Measurements from ENCODE around the gene LY86.
"Not testable (repeated sequence)": the region's sequence is repeated elsewhere in the genome, so short reads cannot be mapped to it uniquely, and the experiment has no call there.

Gene LY86

DNA sequence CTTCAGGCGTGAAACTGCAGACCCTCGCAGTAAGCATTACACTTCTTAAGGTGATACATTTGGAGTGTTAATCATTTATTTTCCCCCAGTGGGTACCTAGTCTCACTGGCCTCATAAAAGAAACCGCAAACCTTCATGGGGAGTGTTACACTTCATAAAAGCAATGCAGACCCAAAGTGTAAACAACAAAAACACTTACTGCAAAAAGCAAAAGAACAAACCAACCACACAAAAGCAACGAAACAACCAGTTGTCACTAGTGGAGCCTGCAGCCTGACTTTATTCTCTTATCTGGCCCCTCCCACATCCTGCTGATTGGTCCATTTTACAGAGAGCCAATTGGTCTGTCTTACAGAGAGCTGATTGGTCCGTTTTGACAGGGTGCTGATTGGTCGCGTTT is 23.8 kb downstream of the LY86 start:
- peak overlapping the region; percentile 19 for H3K4me3 Mint-ChIP-seq
- DNase-seq = peak; percentile 52
- H3K27me3 Mint-ChIP-seq = no peaks in the 10 kb centered on the region
- peak overlapping the region; percentile 99 for H3K27ac Mint-ChIP-seq
- peaks cover 49% of the 10 kb centered on the region for H3K36me3 Mint-ChIP-seq
- H3K4me1 Mint-ChIP-seq = peaks cover 93% of the 10 kb centered on the region
- CTCF ChIA-PET = interaction anchor here (1.2 kb wide), 1 partner anchor 70 kb away, joined by 3 read pairs; no protein-coding TSS in a partner anchor
- peaks cover 13% of the 10 kb centered on the region for H3K9me3 Mint-ChIP-seq

DNA sequence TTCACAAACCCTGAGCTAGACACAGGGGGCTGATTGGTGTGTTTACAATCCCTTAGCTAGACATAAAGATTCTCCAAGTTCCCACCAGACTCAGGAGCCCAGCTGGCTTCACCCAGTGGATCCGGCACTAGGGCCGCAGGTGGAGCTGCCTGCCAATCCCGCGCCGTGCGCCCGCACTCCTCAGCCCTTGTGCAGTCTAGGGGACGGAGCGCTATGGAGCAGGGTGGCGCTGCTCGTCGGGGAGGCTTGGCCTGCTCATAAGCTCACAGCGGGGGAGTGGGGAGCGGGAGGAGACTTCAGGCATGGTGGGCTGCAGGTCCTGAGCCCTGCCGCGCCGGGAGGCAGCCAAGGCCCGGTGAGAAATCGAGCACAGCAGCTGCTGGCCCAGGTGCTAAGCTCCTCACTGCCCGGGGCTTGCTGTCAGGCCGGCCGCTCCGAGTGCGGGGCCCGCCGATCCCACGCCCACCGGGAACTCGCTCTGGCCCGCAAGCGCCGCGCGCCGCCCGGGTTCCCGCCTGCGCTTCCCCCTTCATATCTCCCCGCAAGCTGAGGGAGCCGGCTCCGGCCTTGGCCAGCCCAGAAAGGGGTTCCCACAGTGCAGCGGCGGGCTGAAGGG is 24.7 kb downstream of the LY86 start:
- Mint-ChIP-seq H3K36me3 (peaks cover 52% of the 10 kb centered on the region), H3K27ac (peak overlapping the region; percentile 99), H3K9me3 (peaks cover 13% of the 10 kb centered on the region), H3K4me1 (peaks cover 95% of the 10 kb centered on the region), H3K4me3 (peak overlapping the region; percentile 68)
- H3K27me3 Mint-ChIP-seq, DNase-seq: not testable (repeated sequence)
- CTCF ChIA-PET = interaction anchor here (1.2 to 1.8 kb wide), 4 partner anchors 10 to 54 kb away, joined by 3 to 5 read pairs (median 4); no protein-coding TSS in a partner anchor

DNA sequence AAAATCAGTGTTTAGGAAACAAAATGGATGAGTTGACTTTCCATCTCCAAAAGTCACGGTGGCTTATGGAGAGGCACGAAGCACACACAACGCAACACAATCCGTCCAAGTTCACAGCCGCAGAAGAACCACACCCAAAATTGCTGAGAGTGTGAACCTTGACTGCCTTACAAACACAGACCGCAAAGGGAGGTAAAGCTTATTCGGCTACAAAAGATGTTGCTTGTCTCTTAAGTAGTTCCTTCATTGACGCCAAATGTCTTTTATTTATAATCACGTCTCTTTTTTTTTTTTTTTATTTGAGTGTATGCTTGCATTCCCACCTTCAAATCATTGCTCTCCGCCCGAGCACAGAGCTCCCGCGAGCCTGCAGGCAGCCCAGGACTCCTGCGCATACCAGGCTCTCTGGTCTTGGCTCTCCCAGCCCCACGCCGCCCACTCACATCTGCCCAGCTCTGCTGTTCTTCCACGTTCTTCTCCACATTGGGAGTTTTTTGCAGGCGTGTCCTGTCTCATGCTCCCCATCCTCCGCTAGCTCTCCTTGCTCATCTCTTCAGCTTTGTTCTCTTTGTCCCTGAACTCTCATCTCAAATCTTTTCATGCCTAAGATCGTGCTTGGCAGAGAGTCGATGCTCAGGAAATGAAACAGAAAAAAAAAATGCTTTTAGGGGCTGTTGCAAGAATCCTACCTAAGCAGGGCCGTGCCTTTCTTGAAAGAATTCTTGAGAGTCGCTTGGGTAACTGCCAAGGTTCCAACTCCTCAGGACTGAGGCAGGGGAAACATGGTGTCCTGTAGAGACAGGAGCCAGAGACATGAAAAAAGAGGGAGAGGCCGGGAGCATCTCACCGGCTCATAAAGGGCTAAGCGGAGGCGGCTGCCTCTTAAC is 25.8 kb downstream of the LY86 start:
- CTCF ChIA-PET = interaction anchor here (0.9 to 1.8 kb wide), 7 partner anchors 9 to 62 kb away, joined by 3 to 5 read pairs (median 3); no protein-coding TSS in a partner anchor
- H3K4me3 Mint-ChIP-seq = peak overlapping the region; percentile 68
- H3K36me3 Mint-ChIP-seq = peaks cover 55% of the 10 kb centered on the region
- peak overlapping the region; percentile 98 for H3K27ac Mint-ChIP-seq
- peak; percentile 72 for DNase-seq
- H3K9me3 Mint-ChIP-seq = peaks cover 13% of the 10 kb centered on the region
- H3K27me3 Mint-ChIP-seq = no peaks in the 10 kb centered on the region
- peaks cover 95% of the 10 kb centered on the region for H3K4me1 Mint-ChIP-seq

DNA sequence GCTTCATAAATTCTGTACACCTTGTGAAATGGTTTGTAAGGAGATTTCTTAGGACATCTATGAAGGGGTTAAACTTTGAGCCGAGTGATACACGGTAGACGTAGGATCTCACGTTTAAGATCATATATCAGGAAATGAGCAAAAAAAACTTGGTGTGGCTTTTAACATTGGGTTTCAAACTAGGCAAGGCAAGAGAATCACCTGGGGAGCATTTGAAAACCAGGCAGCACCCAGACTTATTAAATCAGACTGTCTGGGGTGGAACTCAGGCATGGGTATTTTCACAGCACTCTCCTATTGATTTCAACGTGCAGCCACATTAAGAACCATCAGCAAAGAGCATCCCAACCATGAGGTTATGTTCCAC is 26.4 kb downstream of the LY86 start:
- peak; percentile 47 for DNase-seq
- H3K36me3 Mint-ChIP-seq = peaks cover 57% of the 10 kb centered on the region
- H3K4me1 Mint-ChIP-seq = peaks cover 95% of the 10 kb centered on the region
- peak overlapping the region; percentile 98 for H3K27ac Mint-ChIP-seq
- peak overlapping the region; percentile 68 for H3K4me3 Mint-ChIP-seq
- CTCF ChIA-PET = interaction anchor here (0.8 to 1.0 kb wide), 3 partner anchors 22 to 56 kb away, joined by 3 read pairs; no protein-coding TSS in a partner anchor
- H3K9me3 Mint-ChIP-seq = peaks cover 13% of the 10 kb centered on the region
- peaks cover 3% of the 10 kb centered on the region for H3K27me3 Mint-ChIP-seq

DNA sequence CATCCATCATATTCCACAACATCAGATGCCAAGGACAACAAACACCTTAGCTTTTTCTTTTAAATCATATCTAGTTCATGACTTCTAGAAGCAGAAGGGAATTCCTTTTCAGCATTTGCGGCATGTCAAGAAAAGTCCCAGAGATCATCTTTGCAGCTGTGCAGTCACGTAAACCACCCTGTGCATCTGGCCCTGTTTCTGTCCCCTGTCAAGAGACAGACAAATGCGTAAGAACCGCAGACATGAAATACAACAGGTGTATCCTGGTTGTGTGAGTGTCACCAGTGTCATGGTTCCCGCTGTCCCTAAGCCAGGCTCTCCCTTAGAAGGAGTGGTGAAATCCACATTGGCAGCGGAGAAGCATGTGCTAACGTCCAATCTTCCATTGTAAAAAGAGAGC is 28.1 kb downstream of the LY86 start:
- CTCF ChIA-PET = no interaction called here
- H3K9me3 Mint-ChIP-seq = peaks cover 12% of the 10 kb centered on the region
- H3K4me3 Mint-ChIP-seq = no peak overlapping the region
- H3K27me3 Mint-ChIP-seq = peaks cover 3% of the 10 kb centered on the region
- peak overlapping the region; percentile 98 for H3K27ac Mint-ChIP-seq
- peaks cover 65% of the 10 kb centered on the region for H3K36me3 Mint-ChIP-seq
- DNase-seq = no peak
- peaks cover 88% of the 10 kb centered on the region for H3K4me1 Mint-ChIP-seq

DNA sequence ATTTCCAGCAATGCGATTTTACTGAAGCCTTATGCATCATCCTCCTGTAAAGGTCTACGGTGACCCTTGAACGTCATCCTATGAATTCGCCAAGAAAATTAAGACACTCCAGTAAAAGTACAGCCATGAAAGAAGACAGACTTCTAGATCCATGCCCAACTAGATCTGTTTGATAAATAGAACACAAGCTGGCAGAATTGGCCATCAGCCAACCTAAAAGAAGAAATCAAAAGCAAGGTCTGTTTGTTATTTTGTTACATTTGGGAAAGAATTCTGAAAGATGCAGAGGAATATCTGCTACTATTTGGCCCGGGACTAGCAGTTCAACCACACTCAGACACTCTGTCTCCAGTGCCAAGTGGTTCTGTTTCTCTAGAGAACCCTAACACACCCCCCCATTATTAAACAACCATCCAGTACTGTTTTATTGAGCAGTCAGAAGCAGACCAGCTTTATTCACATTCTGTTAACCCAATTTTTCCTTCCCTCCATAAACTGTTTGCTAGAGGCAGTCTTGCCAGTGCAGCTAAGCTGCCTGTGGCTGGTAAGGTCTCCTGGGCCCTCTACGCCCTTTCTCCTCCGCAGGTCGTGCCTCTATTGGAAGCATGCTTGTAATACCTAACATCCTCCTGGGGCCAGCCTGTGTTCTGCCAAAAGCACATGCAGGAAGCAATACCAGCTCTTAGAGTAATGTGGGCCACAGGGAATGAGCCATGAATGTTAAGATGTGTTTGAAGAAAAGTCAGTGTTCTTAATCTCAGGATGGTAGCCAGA is 30.7 kb downstream of the LY86 start:
- CTCF ChIA-PET = interaction anchor here (1.2 to 1.4 kb wide), 2 partner anchors 9 to 61 kb away, joined by 3 read pairs; no protein-coding TSS in a partner anchor
- H3K4me1 Mint-ChIP-seq = peaks cover 87% of the 10 kb centered on the region
- no peak for DNase-seq
- peaks cover 3% of the 10 kb centered on the region for H3K27me3 Mint-ChIP-seq
- H3K36me3 Mint-ChIP-seq = peaks cover 65% of the 10 kb centered on the region
- H3K9me3 Mint-ChIP-seq = peaks cover 4% of the 10 kb centered on the region
- no peak overlapping the region for H3K4me3 Mint-ChIP-seq
- no peak overlapping the region for H3K27ac Mint-ChIP-seq

DNA sequence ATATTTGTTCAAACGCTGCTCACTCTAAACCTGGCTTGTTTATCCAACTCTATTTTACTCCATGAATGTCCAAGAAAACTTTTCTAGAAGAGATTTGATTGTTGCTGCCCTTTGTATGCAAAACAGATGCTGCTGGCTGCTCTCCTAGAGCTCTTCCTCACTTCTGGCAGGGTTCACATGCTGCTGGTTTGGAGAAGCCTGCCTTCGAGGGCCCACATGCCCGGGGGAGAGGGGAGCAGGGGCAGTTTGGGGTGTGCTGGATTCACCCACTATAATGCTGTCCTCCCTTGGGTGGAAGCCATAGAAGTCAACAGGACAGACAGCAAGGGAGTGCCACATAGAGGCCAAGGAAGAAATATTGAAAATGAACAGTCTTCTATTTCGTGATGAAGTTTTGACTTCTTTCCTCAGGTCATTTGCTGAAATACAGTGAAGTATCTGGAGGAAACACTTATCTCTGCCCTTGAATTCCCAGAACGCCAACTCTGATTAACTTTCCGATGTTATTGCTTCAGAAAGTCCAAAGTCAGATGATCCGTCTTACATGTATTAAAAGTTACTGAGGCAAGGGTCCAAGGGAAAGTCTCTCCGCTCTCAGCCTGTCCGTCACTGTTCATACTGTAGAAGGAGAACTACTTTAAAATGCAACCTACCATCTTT is 32.4 kb downstream of the LY86 start:
- Mint-ChIP-seq H3K4me3 (no peak overlapping the region), H3K27ac (no peak overlapping the region), H3K9me3 (peaks cover 4% of the 10 kb centered on the region), H3K4me1 (peaks cover 78% of the 10 kb centered on the region), H3K27me3 (peaks cover 3% of the 10 kb centered on the region), H3K36me3 (peaks cover 76% of the 10 kb centered on the region)
- CTCF ChIA-PET = interaction anchor here (1.4 kb wide), 1 partner anchor 8 kb away, joined by 3 read pairs; no protein-coding TSS in a partner anchor
- no peak for DNase-seq

DNA sequence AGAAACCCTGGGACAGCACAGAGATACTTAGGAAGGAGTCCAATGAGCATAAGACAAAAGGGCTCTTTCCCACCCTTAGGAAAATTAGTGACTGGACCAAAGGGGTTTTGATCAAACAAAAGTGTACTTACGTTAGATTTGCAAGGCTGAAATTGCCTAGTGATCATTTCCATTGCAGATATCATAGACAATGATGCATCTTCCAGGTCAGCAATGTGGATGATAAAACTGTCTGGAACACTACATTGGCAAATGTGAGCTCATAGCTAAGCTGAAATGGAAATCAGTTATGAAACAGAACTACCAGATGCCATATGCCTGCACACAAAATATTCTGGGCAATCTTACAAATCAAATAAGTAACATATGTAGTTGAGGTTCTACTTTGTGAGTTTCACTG is 34.0 kb downstream of the LY86 start:
- no peak overlapping the region for H3K27ac Mint-ChIP-seq
- H3K36me3 Mint-ChIP-seq = peaks cover 73% of the 10 kb centered on the region
- H3K9me3 Mint-ChIP-seq = peaks cover 2% of the 10 kb centered on the region
- CTCF ChIA-PET = interaction anchor here (1.1 kb wide), 1 partner anchor 8 kb away, joined by 4 read pairs; no protein-coding TSS in a partner anchor
- no peak for DNase-seq
- H3K4me1 Mint-ChIP-seq = peaks cover 67% of the 10 kb centered on the region
- peaks cover 8% of the 10 kb centered on the region for H3K27me3 Mint-ChIP-seq
- no peak overlapping the region for H3K4me3 Mint-ChIP-seq

DNA sequence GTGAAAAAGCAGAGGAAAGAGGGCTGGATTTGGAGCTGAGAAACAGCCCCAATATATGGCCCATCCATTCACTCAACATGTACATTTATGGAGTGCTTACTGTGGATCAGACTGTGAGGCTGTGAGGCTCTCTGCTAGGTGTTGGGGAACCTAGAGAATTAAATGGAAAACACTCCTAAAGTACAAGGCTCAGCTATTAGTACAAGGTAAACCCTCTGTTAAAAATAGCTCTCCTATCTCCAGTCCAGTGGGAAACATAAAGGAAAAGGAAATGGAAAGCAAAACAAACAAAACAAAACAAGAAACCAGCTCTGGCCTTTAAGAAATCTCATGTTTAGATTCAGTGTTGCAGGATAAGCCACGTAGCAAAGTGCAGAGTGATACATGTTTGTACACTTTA is 35.0 kb downstream of the LY86 start:
- Mint-ChIP-seq H3K36me3 (peaks cover 73% of the 10 kb centered on the region), H3K4me1 (peaks cover 68% of the 10 kb centered on the region), H3K27ac (no peak overlapping the region), H3K9me3 (peaks cover 2% of the 10 kb centered on the region), H3K4me3 (no peak overlapping the region), H3K27me3 (peaks cover 12% of the 10 kb centered on the region)
- CTCF ChIA-PET = interaction anchor here (1.1 kb wide), 1 partner anchor 10 kb away, joined by 4 read pairs; no protein-coding TSS in a partner anchor
- DNase-seq = no peak

DNA sequence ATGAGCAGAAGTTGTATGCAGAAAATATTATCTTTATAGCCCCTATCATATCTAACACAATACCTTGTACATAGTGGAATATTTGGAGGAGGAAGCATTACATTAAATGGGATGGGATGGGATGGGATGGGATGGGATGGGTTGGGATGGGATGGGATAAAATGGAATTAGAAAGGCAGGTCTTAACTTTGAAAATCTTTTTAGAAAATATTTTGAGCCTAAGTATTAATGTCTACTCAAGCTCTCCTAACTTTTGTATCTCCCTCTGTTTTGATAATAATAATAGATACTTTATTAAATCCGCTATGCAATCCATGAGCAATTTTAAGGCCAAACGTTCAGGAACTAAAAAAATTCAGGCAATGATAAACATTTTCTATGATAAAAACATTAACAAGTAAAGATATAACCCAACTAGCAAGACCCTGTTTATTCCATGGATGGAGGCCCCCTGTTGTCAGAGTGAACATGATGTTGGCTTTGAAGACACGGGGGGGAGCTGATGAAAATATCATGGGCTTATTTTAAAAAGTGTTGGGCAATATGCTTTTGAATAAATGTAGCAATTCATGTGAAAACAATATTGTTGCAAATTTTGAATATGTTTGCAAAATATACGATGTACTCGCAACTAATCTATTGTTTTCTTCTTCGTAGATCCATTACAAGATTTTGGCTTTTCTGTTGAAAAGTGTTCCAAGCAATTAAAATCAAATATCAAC is 35.9 kb downstream of the LY86 start:
- peaks cover 2% of the 10 kb centered on the region for H3K9me3 Mint-ChIP-seq
- CTCF ChIA-PET = no interaction called here
- H3K4me3 Mint-ChIP-seq = no peak overlapping the region
- H3K27ac Mint-ChIP-seq = no peak overlapping the region
- H3K27me3 Mint-ChIP-seq = peaks cover 12% of the 10 kb centered on the region
- no peak for DNase-seq
- H3K36me3 Mint-ChIP-seq = peaks cover 72% of the 10 kb centered on the region
- H3K4me1 Mint-ChIP-seq = peaks cover 59% of the 10 kb centered on the region

DNA sequence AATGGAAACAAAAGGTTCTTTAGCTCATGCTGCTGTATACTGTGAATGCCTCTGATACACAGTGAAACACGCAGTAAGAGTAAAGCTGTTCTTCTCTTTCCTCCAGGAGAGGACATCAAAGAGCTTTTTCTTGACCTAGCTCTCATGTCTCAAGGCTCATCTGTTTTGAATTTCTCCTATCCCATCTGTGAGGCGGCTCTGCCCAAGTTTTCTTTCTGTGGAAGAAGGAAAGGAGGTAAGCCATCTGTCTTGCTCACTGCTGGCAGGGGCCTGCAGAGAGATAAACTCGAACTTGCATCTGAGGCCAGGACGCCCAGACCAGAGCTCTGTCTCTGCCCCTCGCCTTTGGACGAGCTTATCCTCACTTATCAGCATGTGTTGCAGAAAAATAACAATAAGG is 37.7 kb downstream of the LY86 start:
- Mint-ChIP-seq H3K4me3 (no peak overlapping the region), H3K27ac (no peak overlapping the region), H3K36me3 (peaks cover 67% of the 10 kb centered on the region), H3K4me1 (peaks cover 51% of the 10 kb centered on the region), H3K27me3 (peaks cover 9% of the 10 kb centered on the region), H3K9me3 (no peaks in the 10 kb centered on the region)
- DNase-seq = no peak
- CTCF ChIA-PET = interaction anchor here (0.7 to 1.1 kb wide), 3 partner anchors 9 to 14 kb away, joined by 3 read pairs; no protein-coding TSS in a partner anchor

DNA sequence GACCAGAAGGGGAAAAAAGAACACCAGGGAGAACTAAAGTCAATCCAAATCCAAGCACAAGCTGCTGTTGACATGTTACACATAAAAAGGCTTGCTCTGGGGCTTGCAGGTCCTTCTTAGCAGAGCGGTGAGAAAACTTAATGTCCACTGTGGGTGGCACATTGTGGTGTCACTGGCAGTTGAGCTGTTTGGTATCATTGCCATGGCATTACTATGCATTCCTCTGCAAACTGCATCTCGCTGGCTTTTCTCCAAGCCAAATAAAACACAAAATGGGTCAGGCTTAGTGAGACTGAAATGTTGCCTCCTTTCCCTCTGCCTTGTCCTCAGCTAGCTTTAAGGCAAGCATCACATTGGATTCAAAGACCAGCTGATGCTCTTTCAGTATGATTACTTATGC is 40.9 kb downstream of the LY86 start:
- no peak for DNase-seq
- Mint-ChIP-seq H3K4me3 (no peak overlapping the region), H3K4me1 (peaks cover 41% of the 10 kb centered on the region), H3K27me3 (peaks cover 9% of the 10 kb centered on the region), H3K9me3 (no peaks in the 10 kb centered on the region), H3K36me3 (peaks cover 70% of the 10 kb centered on the region), H3K27ac (no peak overlapping the region)
- CTCF ChIA-PET = interaction anchor here (1.6 kb wide), 1 partner anchor 9 kb away, joined by 3 read pairs; no protein-coding TSS in a partner anchor

DNA sequence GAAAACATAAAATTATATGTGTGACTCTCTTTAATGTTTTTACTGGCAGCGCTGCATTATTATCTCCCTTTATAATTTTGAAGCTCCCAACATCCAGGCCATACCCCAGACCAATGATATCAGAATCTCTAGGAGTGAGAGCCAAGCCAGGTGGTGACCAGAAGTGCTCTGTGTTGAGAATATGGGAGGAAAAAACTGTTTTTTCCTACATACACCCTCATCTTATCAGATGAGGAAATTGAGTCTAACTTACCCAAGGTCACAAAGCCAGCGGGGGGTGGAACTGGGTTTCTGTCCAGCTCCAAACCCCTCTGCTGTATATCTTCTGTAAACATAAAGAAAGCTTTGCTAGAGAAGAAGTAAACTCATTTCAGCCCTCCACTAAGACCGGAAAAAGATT is 42.5 kb downstream of the LY86 start:
- no peak overlapping the region for H3K27ac Mint-ChIP-seq
- peaks cover 71% of the 10 kb centered on the region for H3K36me3 Mint-ChIP-seq
- peaks cover 9% of the 10 kb centered on the region for H3K27me3 Mint-ChIP-seq
- no peaks in the 10 kb centered on the region for H3K9me3 Mint-ChIP-seq
- CTCF ChIA-PET = no interaction called here
- H3K4me3 Mint-ChIP-seq = no peak overlapping the region
- DNase-seq = no peak
- peaks cover 48% of the 10 kb centered on the region for H3K4me1 Mint-ChIP-seq

All from activated naive CD4-positive, alpha-beta T cell treated with anti-CD3 and anti-CD28 coated beads, Interleukin-2, amount 10 ng/mL, durations not matched to agents 7 days and 5 days (primary cell).